SK-MEL-5 (cell line): ENCODE data around the gene PALMD. TPM values are rescaled to one million over a fixed set of nuclear protein-coding genes. Genes with fewer than 3 reads are reported as not detected.

Source experiments
- DNase-seq: peaks from one replicate; pipeline ENCODE4 v3.0.0-alpha.2; 2016; ENCODE audit warnings: low read depth, low spot score
- in situ Hi-C: cut with HindIII; loops from 2 replicates; pipeline ENCODE4 v1.10.0; 2016; ENCODE audit warnings: low sequenced_read_pairs, high pct_unique_total_duplicates, low pct_unique_long_range_greater_than_20kb
- total RNA-seq: library from RNA; depleted of rRNA; stranded (reverse); fragments of >200 nt; shearing (Covaris generic); gene quantifications from 2 replicates; pipeline ENCODE4 v1.2.3, GENCODE V29; 2014; rRNA removed

Gene PALMD
- total RNA-seq, 1 experiment from 2014 or later = 0.40 TPM

DNA sequence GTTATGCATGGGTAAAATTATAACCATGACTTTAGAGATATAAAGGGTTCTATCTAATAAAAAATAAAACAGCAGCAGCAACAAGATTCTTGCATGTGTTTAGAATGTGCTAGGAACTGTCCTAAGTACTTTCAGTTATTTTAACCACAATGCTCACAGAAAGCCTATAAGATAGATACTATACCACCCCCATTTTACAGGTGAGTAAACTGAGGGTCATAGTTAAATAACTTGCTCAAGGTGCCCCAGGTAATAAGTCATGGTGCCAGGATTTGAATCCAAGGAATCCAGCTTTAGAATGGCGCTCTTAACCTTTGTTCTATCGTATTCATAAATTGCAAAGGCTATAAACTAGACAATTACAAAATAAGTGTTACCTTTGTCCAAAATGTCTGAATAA lies 67.1 kb downstream of the PALMD start:
- in situ Hi-C loops = no loop called here
- no peak for DNase-seq

DNA sequence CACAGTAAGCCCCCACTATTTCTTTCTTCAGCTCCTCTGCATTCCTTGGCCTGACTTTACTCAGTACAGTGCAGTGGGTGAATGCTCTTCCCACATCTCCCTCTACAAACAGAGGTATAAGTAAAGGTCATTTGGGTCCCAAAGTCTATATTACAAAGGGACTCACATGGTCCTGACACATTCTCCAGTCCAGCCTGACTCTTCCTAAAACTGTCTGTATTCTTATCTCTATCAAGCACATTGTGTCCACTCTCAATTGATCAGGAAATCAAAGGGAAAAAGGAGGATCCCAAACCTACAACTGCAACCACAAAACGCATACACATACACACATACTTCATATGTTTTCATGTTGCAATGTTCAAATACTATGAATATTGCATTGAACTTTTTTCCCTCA lies 71.1 kb downstream of the PALMD start:
- in situ Hi-C loops = no loop called here
- no peak for DNase-seq

DNA sequence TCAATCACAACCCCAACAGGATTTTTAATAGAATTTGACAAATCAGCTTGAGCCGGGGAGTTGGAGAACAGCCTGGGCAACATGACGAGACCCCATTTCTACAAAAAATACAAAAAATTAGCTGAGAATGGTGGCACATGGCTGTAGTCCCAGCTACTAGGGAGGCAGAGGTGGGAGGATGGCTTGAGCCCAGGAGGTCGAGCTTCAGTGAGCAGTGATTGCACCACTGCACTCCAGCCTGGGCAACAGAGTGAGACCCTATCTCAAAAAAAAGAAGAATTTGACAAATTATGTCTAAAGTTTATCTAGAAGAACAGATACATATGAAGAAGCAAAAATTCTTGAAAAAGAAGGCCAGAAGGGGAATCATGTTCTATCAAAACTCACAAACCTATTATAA lies 77.3 kb downstream of the PALMD start:
- in situ Hi-C loops = no loop called here
- DNase-seq = no peak

DNA sequence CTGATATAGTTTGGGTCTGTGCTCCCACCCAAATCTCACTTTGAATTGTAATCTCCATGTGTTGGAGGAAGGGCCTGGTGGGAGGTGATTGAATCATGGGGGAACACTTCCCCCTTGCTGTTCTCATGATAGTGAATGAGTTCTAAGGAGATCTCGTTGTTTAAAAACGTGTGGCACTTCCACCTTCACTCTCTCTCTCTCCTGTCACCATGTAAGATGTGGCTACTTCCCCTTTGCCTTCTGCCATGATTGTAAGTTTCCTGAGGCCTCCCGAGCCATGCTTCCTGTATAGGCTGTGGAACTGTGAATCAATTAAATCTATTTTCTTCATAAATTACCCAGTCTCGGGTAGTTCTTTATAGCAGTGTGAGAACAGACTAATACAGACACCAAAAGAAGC lies 80.1 kb downstream of the PALMD start:
- in situ Hi-C loops = no loop called here
- no peak for DNase-seq

DNA sequence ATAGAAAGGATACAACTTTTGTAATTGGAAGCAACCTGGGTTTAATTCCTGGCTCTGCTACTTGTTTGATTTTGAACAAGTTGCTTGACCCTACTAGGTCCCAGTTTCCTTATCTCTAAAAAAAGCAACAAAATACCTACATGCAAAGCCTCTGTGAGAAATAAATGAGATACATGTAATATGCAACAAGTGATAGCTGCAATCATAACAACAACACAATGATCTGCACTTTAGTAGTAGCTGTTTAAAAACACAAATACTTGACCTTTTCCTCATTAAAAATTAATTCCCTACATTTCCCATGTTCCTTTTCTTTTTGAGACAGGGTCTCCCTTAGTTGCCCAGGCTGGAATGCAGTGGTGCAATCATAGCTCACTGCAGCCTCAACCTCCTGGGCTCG lies 80.5 kb downstream of the PALMD start:
- DNase-seq = no peak
- in situ Hi-C loops = no loop called here

DNA sequence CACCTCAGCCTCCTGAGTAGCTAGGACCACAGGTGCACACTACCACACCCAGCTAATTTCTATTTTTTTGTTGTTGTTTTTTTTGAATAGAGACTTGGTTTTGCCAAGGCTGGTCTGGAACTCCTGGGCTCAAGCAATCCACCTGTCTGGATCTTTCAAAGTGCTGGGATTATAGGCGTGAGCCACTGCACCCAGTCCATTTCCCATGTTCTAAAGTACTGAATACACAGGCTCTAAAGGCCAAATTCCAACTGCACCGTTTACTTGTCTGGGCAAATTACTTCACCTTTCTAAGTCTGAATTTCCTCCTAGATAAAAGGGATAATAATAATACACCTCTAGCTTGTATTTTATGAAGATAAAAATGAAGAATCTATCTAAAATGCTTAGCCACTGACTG lies 80.9 kb downstream of the PALMD start:
- DNase-seq = no peak
- in situ Hi-C loops = no loop called here

DNA sequence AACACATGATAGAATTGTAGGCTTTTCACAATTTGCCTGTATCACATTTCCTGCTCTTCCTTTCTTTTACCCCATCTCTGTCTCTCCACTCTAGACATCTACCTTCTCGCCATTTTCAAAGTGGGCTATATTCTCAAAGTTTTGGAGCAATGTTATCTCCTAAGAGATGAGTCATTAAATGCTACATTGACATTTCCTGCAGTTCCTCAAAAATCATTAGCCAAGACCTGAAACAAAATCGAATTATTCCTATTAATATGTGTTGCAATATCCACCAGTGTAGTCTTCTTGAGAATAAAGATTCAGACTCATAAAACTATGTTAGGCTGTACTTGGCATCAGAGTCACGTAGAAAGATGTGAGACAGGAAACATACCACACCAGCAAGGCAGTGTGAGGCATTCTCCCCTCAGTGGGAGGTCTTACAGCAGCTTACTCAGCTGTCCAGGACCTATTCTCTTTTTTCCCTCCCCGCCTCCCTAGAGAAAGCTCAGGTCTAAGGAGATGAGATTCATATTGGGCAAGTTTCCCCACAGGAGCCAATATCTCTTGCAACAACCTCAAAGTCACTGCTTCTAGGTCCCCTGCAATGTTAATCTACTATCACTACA lies 81.8 kb downstream of the PALMD start:
- no peak for DNase-seq
- in situ Hi-C loops = no loop called here

DNA sequence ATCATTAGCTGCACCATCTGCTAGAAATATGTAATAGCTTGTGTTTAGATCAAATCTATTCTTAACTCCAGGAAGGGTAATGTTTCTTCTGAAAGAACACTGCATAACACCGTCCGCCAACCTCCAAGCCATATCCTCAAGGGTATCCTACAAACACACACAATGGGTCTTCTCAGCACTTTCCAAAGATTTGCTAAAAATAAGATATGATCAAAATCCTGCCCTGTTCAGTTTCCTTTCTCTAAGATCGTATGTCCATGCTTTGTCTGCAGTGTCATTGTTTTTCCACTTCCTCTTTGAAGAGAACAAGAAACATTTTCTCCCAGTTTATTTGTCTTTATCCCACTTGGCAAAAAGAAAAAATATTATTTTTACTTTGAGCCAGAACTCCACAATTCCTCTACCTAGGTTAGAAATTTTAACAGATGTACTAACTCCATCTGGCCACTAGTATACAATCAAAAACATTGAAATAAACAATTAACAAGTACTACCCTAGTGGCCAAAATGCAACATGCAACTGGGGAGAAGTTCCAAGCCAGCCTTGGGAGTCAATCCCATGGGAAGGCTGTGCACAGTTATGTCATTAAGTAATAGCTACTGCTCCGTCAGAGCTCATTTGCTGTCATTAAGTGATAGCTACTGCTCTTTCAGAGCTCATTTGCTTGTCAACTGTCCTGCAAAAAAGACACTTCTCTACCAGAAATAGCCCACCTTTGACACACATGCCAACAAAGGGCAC lies 82.8 kb downstream of the PALMD start:
- in situ Hi-C loops = no loop called here
- peak; percentile 76 for DNase-seq

DNA sequence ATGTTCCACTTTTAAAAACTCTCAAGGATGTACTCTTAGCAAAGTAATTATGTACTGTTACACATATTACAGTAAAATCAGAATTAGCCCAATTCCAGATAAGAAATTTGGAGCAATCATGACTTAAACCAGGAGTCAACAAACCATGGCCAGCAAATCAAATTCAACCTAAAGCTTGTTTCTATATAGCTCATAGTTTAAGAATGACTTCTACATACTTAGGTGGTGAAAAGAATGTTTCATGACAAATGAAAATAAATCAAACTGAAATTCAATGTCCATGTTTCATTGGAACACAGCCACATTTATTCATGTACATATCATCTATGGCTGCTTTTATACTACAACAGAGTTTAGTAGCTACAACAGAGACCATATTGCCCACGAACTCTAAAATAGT lies 85.5 kb downstream of the PALMD start:
- no peak for DNase-seq
- in situ Hi-C loops = no loop called here

DNA sequence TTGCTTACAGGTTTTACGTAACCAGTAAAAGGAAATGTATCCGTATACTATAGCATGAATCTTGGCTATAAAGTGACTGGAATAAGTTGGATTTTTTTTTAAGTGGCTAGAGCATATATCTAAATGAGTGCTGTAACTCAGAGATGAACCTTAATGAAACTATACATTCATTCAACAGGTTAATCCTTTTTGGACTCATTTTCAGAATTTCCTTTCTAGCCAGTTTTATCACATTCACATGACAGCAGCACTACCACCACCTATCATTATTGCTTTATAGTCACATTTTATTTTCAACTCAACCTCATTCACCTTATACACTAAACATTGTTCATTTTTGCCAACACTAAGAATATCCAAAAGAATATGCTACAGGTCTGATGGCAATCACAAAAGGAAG lies 89.9 kb downstream of the PALMD start:
- in situ Hi-C loops = no loop called here
- DNase-seq = no peak

DNA sequence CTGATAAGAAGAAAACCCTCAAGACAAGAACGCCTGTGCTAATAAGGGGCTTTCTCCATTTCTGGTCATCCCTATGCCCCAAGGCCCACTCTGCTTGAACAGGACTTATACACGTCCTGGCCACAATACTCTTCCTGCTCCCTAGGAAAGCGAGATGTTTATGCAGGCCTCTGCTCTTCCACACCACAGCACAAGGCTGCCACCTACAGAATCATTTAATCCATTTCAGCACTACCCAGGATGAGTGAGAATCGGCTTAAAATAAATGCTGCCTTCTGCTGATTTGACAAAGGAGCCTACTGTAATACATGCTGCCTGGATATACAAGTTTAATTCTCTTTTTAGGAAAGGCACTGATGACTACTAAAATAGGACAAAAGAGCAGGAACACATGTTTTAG lies 91.1 kb downstream of the PALMD start:
- DNase-seq = peak; percentile 89
- in situ Hi-C loops = no loop called here

DNA sequence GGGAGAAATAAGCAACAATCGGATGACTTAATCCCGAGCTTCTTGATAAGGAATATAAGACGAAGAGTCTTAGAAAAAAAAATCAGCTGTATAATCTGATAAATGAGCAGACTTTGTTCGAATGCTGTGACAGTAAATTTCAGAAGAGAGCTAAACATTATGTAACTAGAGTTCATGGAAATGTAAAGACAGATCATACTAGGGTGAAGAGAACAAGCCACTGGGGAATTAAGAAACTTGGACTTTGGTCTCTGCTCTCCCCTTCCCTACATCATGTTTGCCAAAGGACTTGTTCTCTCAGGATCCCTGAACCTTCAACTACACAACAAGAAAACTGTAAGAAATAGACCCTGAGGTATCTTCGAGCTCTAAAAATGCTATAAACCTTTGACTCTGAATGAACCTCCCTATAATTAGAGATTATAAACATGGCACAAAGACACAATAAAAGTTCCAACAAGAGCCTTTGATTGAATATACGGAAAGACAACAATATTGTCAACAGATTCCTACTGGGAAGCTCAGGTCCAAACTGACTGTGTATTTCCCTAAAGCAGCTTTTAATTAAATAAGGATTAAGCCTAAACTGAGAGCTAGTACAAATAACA lies 93.0 kb downstream of the PALMD start:
- no peak for DNase-seq
- in situ Hi-C loops = no loop called here

DNA sequence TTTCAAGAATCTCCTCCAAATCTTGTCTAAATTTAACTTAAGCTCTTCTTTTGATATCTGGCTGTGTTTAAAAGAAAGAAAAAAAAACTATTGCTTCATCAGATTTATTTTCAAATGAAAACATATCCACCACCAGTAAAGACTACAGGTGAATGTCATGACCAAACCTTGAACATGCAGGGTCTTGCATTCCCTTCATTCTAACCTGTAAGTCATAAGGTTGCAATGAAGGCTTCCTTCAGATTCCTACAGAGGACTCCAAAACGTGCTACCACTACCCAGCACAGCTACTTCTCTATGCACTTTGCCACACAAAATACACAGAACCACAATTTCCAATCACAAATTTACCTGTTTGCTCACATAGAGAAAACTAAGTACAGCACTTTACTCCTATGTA lies 94.2 kb downstream of the PALMD start:
- in situ Hi-C loops = no loop called here
- no peak for DNase-seq

Other genes starting within 250 kb of the PALMD start
- 7.6 and 8.9 TPM in 2 replicates for gene FRRS1, start 120.5 kb downstream of the PALMD start, total RNA-seq
- 9.1 and 9.3 TPM in 2 replicates for gene AGL, start 204.2 kb downstream of the PALMD start, total RNA-seq